Measurements from ENCODE around the gene C3.
"Not testable (repeated sequence)": the region's sequence is repeated elsewhere in the genome, so short reads cannot be mapped to it uniquely, and the experiment has no call there.

The C3 gene

DNA sequence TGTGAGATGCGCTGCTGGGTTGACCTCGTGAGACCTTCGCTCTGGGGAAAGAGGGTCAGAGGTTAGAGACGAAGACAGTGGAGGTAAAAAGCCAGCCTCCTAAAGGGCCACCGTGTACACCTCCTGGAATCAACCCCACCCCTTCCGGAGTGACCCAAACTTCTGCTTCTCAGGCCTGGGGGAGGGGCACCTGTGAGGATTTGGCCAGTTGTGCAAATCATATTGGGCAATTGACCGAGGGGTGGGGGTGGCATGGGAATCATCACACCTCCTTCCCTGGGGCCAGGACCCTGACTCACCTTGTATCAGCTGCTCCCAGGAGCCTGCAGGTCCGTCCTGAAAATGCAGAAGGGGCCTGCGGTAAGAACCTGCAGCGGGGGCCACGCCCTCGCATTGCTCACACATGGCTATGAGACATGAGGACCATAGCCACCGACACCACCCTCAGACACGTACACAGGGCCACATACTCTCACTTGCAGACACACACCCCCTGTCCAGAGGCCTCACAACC lies 53.3 kb downstream of the C3 start:
- no peak for DNase-seq (ENCODE audit: low read depth in 1 of 2, low spot score in 1 of 2)

- DNase-seq (ENCODE audit: low read depth in 1 of 2, low spot score in 1 of 2), result no peak
Observed at GRCh38 chr19:6664916-6665315, 55.5 kb downstream of the C3 start.

- DNase-seq (ENCODE audit: low read depth in 1 of 2, low spot score in 1 of 2), result peak in 1 of 2 donors; percentile 15
Observed at GRCh38 chr19:6663236-6664201, 56.9 kb downstream of the C3 start.

DNA sequence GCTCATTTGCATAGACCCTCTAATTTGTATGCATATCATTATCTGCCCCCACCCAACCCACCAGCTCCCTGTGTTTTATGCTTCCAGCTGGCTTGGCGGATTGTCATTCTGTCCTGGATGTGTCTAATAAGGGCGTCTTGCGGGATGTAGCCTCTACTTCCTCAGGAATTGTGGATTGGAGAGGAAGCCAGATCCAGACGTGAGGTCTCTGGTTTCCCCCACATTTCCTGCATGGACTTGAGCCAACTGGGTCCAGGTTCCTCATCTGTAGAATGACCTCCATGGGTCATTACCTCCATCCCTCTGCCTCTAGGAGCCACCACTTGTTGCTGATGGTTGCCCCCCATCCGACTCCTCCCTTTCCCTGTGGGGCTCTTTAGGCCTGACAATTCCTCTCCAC lies 57.7 kb downstream of the C3 start:
- DNase-seq (ENCODE audit: low read depth in 1 of 2, low spot score in 1 of 2), result no peak

DNA sequence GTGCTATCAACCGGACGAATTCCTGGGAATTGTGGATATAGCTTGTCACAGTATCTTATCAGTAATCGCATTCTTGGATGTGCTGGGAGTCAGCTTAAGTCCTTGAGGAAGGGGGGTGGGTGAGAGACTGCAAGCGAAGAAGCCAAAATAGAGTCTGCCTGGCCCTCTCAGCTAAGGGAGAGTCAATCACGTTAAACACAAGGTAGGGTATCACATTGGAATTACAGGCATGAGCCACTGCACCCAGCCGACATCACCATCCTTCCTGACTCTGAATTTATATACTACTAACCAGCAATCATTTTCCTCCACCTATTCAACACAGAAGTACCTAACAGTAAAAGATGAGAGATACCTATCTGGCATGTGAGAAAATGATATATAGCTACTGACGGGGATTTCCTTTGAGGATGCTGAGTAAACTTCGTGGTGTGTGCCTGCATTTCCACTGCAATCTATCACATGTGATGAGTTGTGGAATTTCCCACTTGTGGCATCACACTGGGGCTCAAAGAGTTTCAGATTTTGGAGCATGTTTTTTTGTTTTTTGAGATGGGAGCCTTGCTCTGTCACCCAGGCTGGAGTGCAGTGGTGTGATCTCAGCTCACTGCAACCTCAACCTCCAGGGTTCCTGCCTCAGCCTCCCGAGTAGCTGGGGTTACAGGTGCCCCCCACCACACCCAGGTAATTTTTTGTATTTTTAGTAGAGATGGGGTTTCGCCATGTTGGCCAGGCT lies 58.8 kb downstream of the C3 start:
- DNase-seq (ENCODE audit: low read depth in 1 of 2, low spot score in 1 of 2), result peak in 1 of 2 donors; percentile 47

DNA sequence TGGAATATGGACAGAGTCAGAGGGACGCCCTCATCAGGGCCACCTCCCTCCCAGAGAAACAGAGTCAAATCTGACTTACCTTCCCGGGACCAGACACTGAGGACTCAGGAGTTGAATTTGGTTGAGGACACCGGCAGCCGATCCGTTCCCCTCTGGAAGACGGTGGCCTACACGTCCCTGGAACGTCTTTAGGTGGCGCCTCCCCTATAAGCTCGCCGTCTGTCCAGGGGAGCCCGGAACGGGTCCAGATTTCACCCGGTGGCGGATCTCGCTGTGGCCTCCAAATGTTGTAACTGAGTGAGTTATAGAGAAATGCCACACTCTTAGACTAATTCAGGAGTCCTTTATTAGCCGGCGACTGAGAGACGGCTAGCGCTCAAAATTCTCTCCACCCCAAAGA lies 59.5 kb downstream of the C3 start:
- DNase-seq (ENCODE audit: low read depth in 1 of 2, low spot score in 1 of 2), result no peak

DNA sequence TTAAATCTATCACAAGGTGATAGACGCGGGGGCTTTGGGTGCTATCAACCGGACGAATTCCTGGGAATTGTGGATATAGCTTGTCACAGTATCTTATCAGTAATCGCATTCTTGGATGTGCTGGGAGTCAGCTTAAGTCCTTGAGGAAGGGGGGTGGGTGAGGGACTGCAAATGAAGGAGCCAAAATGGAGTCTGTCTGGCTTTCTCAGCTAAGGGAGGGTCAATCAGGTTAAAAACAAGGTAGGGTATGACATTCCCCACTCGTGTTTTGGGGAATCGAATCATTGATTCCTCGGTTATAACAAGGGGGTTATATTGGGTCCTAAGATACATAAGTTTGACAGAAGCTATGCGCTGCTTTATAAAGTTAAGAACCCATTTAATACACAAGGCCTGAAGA lies 64.1 kb downstream of the C3 start:
- DNase-seq (ENCODE audit: low read depth in 1 of 2, low spot score in 1 of 2), result not testable (repeated sequence)

- DNase-seq (ENCODE audit: low read depth in 1 of 2, low spot score in 1 of 2), result peak in 1 of 2 donors; percentile 37
Observed at GRCh38 chr19:6654347-6655310, 65.8 kb downstream of the C3 start.

GRCh38 chr19:6652805-6653094 lies 67.7 kb downstream of the C3 start:
- DNase-seq (ENCODE audit: low read depth in 1 of 2, low spot score in 1 of 2), result no peak

- DNase-seq (ENCODE audit: low read depth in 1 of 2, low spot score in 1 of 2), result no peak
Observed at GRCh38 chr19:6651965-6652804, 68.3 kb downstream of the C3 start.

DNA sequence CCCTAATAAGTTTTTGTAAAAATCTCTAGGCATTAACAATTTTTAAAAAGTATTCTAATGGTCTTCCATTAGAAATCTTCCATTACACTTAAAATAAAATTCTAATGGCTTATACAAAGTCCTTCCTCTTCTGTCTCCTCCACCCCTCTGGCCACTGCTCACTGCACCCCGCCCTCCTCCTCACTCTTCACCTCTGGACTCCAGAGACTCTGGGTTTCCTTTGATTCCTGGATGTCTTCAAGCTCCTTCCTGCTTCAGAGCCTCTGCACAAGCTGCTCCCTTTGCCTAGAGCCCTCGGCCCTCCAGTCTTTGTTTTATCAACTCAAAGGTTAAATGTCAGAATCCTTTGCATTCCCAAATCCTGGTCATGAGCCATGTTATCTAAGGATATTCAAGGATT lies 71.3 kb downstream of the C3 start:
- no peak for DNase-seq (ENCODE audit: low read depth in 1 of 2, low spot score in 1 of 2)

GRCh38 chr19:6648141-6648715 lies 72.2 kb downstream of the C3 start:
- DNase-seq (ENCODE audit: low read depth in 1 of 2, low spot score in 1 of 2), result no peak

DNA sequence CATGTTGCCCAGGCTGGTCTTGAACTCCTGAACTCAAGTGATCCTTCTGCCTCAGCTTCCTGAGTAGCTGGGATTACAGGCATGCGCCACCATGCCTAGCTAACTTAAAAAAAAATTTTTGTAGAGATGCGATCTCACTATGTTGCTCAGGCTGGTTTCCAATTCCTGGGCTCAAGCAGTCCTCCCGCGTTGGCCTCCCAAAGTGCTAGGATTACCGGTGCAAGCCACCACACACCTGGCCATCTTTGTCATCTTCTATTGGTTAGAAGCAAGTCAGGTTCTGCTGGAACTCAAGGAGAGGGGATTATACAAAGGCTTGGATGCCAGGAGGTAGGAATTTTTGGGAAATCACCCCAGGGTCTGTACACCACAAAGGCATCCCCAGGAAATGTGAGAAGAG lies 75.7 kb downstream of the C3 start:
- DNase-seq (ENCODE audit: low read depth in 1 of 2, low spot score in 1 of 2), result no peak

DNA sequence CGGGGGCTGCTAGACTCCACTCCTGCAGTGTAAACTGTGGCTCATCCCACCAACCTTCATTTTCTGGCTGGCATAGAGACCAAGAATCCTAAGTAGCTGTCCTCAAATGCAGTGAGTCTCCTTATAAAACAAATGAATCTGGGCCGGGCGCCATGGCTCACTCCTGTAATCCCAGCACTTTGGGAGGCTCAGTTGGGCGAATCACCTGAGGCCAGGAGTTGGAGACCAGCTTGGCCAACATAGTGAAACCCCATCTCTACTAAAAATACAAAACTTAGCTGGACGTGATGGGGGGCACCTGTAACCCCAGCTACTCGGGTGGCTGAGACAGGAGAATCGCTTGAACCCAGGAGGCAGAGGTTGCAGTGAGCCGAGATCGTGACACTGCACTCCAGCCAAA lies 80.1 kb downstream of the C3 start:
- not testable (repeated sequence) for DNase-seq (ENCODE audit: low read depth in 1 of 2, low spot score in 1 of 2)

DNA sequence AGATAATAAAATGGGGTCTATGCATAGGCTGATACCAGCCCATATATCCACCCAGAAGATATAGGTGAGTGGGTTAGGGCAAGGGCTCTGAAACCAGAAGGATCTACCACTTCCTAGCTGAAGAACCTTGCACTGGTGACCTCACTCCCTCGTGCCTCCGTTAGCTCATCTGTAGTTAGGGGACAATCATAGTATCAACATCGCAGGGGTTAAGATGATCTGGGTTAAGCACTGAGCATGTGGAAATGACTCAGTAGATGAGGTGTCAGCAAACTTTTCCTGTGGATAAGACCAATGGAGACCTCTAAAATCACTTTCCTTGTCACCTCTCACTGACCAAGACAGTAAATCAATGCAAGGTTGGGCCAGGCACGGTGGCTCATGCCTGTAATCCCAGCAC lies 81.0 kb downstream of the C3 start:
- DNase-seq (ENCODE audit: low read depth in 1 of 2, low spot score in 1 of 2), result no peak

GRCh38 chr19:6633456-6633813 lies 87.0 kb downstream of the C3 start:
- not testable (repeated sequence) for DNase-seq (ENCODE audit: low read depth in 1 of 2, low spot score in 1 of 2)

GRCh38 chr19:6632747-6633455 lies 87.5 kb downstream of the C3 start:
- peak in 1 of 2 donors; percentile 27 for DNase-seq (ENCODE audit: low read depth in 1 of 2, low spot score in 1 of 2)

DNA sequence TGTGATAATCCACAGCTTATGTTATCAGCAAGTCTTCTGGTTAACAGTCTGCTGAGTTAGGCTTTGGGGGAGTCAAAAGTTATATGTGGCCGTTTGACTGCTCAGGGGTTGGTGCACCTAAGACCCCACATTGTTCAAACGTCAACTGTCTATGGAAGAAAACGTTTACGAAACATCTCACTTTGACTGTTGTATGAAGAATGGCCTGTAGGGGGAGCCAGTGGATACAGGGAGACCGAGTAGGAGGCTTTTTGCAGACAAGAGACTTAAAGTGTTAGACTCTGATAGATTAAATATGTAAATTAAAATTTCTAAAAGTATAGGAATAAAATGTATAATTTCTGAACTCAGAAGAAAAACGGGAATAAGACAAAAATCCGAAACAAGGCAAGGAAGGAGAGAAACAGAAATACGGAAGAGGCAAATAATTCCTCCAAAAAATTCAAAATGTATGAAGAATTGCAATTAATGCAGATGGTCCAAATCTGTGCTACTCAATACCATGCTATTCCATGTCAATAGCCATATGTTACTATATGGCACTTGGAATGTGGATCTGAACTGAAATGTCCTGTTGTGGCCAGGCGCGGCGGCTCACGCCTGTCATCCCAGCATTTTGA lies 88.3 kb downstream of the C3 start:
- DNase-seq (ENCODE audit: low read depth in 1 of 2, low spot score in 1 of 2), result peak; percentile 48 to 71
